GM19240 (cell line): ENCODE measurements around the gene MYF5.

Source experiments
- DNase-seq: peaks from one replicate; pipeline ENCODE4 v3.0.0; 2011; ENCODE audit warnings: low spot score; ENCODE audit not compliant: insufficient read length

The MYF5 gene

DNA sequence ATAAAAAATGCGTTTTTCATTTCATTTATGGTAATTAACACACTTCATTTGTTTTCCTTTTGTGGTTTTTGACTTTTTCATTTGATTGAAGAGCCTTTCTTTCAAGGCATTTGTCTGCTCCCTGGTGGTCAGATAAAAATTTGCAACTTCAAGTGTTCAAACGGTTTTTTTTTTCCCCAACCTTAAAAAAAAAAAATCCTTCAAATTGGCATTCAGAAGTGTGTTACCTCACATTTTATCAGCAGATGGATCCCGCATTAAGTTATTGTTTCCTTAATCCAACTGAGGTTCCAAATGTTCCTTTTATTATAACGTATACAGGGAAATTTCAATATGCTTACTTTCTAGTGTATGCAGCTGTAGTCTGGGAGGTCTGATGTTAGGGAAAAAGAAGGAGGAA, 47.2 kb downstream of the MYF5 start:
- no peak for DNase-seq

DNA sequence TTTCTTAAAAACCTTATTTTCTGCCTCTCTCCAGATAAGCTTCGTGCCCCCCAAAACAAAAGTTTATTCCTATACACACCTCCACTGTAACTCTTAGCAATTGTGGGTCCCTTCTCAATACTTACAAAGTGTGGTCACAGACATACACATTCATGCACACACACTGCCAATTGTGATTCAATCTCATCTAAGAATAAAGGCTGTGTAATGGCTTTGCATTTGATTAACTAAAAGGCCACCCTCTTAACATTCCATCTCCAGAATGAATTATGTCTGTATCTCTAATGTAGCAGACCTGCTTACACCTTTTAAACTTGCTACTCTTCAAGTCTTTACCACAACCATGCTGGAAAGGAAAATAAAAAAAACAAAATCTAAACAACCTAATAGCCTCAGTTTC, 49.5 kb downstream of the MYF5 start:
- no peak for DNase-seq

DNA sequence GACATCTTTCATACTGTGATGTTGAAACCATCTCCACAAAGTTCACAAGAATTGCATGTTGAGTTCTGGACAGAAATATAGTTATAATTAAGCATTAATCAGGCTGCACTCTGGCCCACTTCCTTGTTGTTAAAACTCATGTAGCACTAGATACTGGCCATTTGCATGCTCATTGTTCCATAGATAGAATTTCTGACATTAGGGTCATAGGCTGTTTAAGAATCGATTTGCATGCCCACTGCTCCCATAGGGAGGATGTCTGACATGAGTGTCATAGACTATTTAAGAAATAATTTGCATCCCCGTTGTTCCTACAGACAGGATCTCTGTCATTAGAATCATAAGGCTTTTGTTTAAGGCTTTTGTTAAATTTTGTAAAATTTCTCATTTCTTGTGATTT, 50.2 kb downstream of the MYF5 start:
- DNase-seq = no peak
